HAP-1 (cell line): ENCODE measurements around the gene HAX1.
"Not testable (repeated sequence)": the region's sequence is repeated elsewhere in the genome, so short reads cannot be mapped to it uniquely, and the experiment has no call there.

Experiments used
- DNase-seq, 2 experiments: peaks; one replicate each; pipeline ENCODE4 v3.0.0-alpha.2; 2016 to 2020; ENCODE audit warnings: low spot score in 2 of 2
- H3K27me3 ChIP-seq: fragments of 250-450 bp; sonication (Bioruptor Pico); 2 replicates; pipeline ENCODE4 v1.5.1; 2020; ENCODE audit warnings: low read depth, mild to moderate bottlenecking, moderate library complexity
- H3K36me3 ChIP-seq: fragments of 250-450 bp; sonication (Bioruptor Pico); replicated peaks from 2 replicates; pipeline ENCODE4 v1.5.1; 2020; ENCODE audit warnings: mild to moderate bottlenecking
- H3K4me1 ChIP-seq: fragments of 250-450 bp; sonication (Bioruptor Pico); 2 replicates; pipeline ENCODE4 v1.5.1; 2020; ENCODE audit warnings: mild to moderate bottlenecking
- H3K4me3 ChIP-seq: fragments of 250-450 bp; sonication (Bioruptor Pico); 2 replicates; pipeline ENCODE4 v1.5.1; 2020; ENCODE audit warnings: mild to moderate bottlenecking, moderate library complexity
- H3K9me3 ChIP-seq: fragments of 250-450 bp; sonication (Bioruptor Pico); 2 replicates; pipeline ENCODE4 v1.5.1; 2020; ENCODE audit warnings: mild to moderate bottlenecking, moderate library complexity
- in situ Hi-C: fragments of 300-500 bp; cut with MboI; formaldehyde crosslinking; loops from 3 replicates; pipeline ENCODE4 v1.14.3; 2020; ENCODE audit warnings: low sequenced_read_pairs, inconsistent platforms, mixed read lengths

The HAX1 gene

GRCh38 chr1:154256686-154257085 is 15.7 kb upstream of the HAX1 start:
- H3K36me3 ChIP-seq, result peaks cover 97% of the 10 kb centered on the region
- no peaks in the 10 kb centered on the region for H3K27me3 ChIP-seq
- in situ Hi-C loops, result loop anchor here (25.0 kb wide), 1 partner anchor 594 kb away; the partner anchor contains the start of genes ILF2 and SNAPIN
- DNase-seq, result no peak
- H3K4me3 ChIP-seq, result no peak overlapping the region
- H3K9me3 ChIP-seq, result no peaks in the 10 kb centered on the region
- H3K4me1 ChIP-seq, result no peaks in the 10 kb centered on the region

GRCh38 chr1:154258784-154259183 is 13.6 kb upstream of the HAX1 start:
- Histone ChIP-seq H3K36me3 (peaks cover 99% of the 10 kb centered on the region), H3K4me3 (no peak overlapping the region), H3K27me3 (no peaks in the 10 kb centered on the region), H3K4me1 (no peaks in the 10 kb centered on the region), H3K9me3 (no peaks in the 10 kb centered on the region)
- DNase-seq, result no peak
- in situ Hi-C loops, result loop anchor here (25.0 kb wide), 1 partner anchor 596 kb away; the partner anchor contains the start of genes ILF2 and SNAPIN

DNA sequence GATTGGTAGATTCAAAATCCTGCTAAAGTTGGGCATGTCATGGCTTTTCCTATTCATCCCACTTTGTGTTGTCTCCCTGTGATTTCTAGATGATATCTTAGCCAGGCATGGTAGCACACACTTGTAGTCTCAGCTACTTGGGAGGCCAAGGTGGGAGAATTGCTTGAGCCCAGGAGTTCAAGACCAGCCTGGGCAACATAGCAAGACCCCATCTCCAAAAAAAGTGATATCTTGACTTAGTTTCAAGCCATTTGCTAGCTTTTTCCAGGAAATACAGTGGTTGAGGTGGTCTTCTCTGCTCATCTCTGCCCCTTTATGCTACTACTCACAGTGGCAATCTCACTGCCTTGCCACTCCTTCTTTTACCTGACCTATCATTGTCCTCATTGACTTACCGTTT is 12.3 kb upstream of the HAX1 start:
- DNase-seq, result no peak
- Histone ChIP-seq H3K36me3 (peaks cover 99% of the 10 kb centered on the region), H3K9me3 (no peaks in the 10 kb centered on the region), H3K4me1 (no peaks in the 10 kb centered on the region), H3K4me3 (no peak overlapping the region), H3K27me3 (no peaks in the 10 kb centered on the region)
- in situ Hi-C loops, result loop anchor here (25.0 kb wide), 1 partner anchor 598 kb away; the partner anchor contains the start of genes ILF2 and SNAPIN

DNA sequence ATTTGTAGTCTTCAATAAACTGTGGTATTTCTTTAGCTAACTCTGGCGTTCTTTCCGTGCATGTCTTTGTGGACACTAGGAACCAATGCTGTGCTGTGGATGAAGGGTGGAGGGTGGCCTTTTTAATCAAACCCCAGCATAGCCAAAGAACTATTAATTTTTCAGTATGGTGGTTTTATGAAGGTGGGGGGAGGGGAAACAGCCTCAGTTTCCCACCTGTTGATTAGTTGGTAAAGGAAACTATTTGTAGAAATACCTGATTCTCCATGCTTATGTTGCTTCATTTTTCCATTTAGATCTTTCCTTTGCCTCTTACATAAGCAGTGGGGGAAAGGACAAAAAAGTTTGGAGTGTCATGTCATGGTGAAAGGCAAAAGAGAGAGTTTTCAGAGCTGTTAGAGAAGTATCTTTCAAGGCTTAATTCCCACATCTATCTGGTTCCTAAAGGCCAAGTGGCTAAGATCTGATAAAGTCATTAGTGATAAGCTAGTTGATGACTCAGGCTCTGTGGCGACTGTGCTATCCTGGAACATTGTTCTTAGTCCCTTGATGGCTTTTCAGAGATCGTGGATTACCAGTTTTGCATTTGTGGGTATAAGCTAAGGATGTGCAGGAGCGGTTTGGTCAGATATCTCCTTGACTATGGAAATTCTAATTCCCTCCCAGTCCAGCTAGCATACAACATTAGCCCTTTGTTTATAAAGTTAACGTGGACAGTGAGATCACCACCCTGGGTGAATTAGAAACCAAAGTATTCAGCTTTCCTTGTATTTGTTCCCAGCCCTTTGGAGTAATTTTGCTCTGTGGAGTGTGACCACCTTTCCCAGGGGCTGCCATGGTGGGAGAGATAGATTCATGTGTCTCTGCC is 8.7 kb upstream of the HAX1 start:
- Histone ChIP-seq H3K9me3 (no peaks in the 10 kb centered on the region), H3K27me3 (no peaks in the 10 kb centered on the region), H3K4me1 (no peaks in the 10 kb centered on the region), H3K36me3 (peaks cover 79% of the 10 kb centered on the region), H3K4me3 (no peak overlapping the region)
- in situ Hi-C loops, result loop anchor here (25.0 kb wide), 1 partner anchor 601 kb away; the partner anchor contains the start of genes ILF2 and SNAPIN
- no peak for DNase-seq

GRCh38 chr1:154264454-154264853 is 8.0 kb upstream of the HAX1 start:
- Histone ChIP-seq H3K36me3 (peaks cover 80% of the 10 kb centered on the region), H3K4me3 (no peak overlapping the region), H3K27me3 (no peaks in the 10 kb centered on the region), H3K9me3 (no peaks in the 10 kb centered on the region), H3K4me1 (no peaks in the 10 kb centered on the region)
- in situ Hi-C loops, result loop anchor here (25.0 kb wide), 1 partner anchor 602 kb away; the partner anchor contains the start of genes ILF2 and SNAPIN
- no peak for DNase-seq

DNA sequence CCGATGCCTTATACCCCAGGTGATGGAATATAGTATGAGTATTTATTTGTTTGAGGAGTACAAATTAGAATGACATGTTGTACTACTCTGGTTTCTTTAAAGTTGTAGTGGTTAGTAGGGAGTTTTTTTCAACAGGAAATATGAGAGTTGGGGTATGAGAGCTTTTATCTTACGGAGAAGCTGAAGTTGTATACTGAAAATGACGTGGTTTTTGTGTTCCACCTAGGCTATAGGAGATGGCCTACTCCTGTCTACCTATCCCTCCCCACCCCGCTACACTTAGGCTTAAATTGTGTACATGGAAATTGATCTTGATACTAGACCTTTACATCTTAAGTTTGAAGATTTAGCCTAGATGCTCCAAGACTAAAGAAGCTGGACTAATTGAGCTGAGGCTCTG is 6.8 kb upstream of the HAX1 start:
- H3K4me3 ChIP-seq, result no peak overlapping the region
- no peak for DNase-seq
- H3K9me3 ChIP-seq, result no peaks in the 10 kb centered on the region
- no peaks in the 10 kb centered on the region for H3K27me3 ChIP-seq
- no peaks in the 10 kb centered on the region for H3K4me1 ChIP-seq
- peaks cover 73% of the 10 kb centered on the region for H3K36me3 ChIP-seq
- in situ Hi-C loops, result loop anchor here (25.0 kb wide), 1 partner anchor 603 kb away; the partner anchor contains the start of genes ILF2 and SNAPIN

- peaks cover 5% of the 10 kb centered on the region for H3K4me1 ChIP-seq
- peaks cover 51% of the 10 kb centered on the region for H3K36me3 ChIP-seq
- no peak for DNase-seq
- H3K27me3 ChIP-seq, result no peaks in the 10 kb centered on the region
- no peaks in the 10 kb centered on the region for H3K9me3 ChIP-seq
- H3K4me3 ChIP-seq, result no peak overlapping the region
- in situ Hi-C loops, result loop anchor here (5.0 to 25.0 kb wide), 2 partner anchors 89 to 609 kb away; partner anchors contain the start of genes ILF2 and SNAPIN
Observed at GRCh38 chr1:154270833-154271232, 1.6 kb upstream of the HAX1 start.

DNA sequence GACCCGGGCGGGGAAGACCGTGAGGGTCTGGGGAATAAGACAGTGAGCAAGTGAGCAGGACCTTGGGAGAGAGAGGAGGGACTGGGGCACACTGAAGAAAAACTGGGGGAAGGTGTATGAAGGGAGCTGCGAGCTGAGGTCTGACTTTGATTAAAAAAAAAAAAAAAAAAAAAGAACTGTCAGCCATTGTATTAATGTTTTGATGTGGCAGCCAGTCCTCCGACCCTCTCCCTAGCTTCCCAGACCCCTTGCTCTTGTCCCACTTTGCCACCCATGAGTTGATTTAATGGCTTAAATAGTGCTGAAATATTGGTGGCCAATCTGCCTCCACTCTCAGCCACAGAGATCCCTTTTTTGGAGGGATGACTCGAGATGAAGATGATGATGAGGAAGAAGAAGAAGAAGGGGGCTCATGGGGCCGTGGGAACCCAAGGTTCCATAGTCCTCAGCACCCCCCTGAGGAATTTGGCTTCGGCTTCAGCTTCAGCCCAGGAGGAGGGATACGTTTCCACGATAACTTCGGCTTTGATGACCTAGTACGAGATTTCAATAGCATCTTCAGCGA is 652 bp downstream of the HAX1 start:
- in situ Hi-C loops, result loop anchor here (5.0 to 25.0 kb wide), 2 partner anchors 91 to 611 kb away; partner anchors contain the start of genes ILF2 and SNAPIN

DNA sequence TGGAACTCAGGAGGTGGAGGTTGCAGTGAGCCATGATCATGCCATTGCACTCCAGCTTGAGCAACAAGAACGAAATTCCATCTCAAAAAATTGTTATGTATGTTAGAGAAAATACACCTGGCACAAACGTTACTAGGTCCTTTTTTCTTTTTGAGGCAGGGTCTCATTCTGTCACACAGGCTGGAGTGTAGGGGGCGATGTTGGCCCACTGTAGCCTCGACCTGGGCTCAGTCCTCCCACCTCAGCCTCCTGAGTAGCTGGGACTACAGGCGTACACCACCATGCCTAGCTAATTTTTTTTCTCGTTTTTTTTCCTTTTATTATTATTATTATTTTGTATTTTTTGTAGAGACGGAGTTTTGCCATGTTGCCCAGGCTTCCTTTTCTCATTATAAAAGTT is 4.4 kb downstream of the HAX1 start:
- Histone ChIP-seq H3K9me3 (no peaks in the 10 kb centered on the region), H3K36me3 (peaks cover 29% of the 10 kb centered on the region), H3K4me1 (peaks cover 5% of the 10 kb centered on the region), H3K4me3 (no peak overlapping the region), H3K27me3 (no peaks in the 10 kb centered on the region)
- in situ Hi-C loops, result loop anchor here (5.0 kb wide), 1 partner anchor 56 kb away; no protein-coding TSS in a partner anchor
- DNase-seq, result peak in 1 of 2 experiments; percentile 57

More for the DNA sequence above, 652 bp downstream of the HAX1 start:
- peak overlapping the region; percentile 76 for H3K4me3 ChIP-seq
- no peak for DNase-seq
- peaks cover 45% of the 10 kb centered on the region for H3K36me3 ChIP-seq
- peaks cover 5% of the 10 kb centered on the region for H3K4me1 ChIP-seq
- H3K9me3 ChIP-seq, result no peaks in the 10 kb centered on the region
- H3K27me3 ChIP-seq, result no peaks in the 10 kb centered on the region

DNA sequence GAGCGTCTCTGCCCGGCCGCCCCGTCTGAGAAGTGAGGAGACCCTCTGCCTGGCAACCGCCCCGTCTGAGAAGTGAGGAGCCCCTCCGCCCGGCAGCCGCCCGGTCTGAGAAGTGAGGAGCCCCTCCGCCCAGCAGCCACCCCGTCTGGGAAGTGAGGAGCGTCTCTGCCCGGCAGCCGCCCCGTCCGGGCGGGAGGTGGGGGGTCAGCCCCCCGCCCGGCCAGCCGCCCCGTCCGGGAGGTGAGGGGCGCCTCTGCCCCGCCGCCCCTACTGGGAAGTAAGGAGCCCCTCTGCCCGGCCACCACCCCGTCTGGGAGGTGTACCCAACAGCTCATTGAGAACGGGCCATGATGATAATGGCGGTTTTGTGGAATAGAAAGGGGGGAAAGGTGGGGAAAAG is 15.2 kb downstream of the HAX1 start:
- DNase-seq, H3K36me3 ChIP-seq, H3K27me3 ChIP-seq, H3K4me3 ChIP-seq, in situ Hi-C loops, H3K9me3 ChIP-seq: not testable (repeated sequence)
- peaks cover 26% of the 10 kb centered on the region for H3K4me1 ChIP-seq

- H3K4me3 ChIP-seq, result no peak overlapping the region
- H3K9me3 ChIP-seq, result no peaks in the 10 kb centered on the region
- no peaks in the 10 kb centered on the region for H3K27me3 ChIP-seq
- peaks cover 26% of the 10 kb centered on the region for H3K4me1 ChIP-seq
- in situ Hi-C loops, result no loop called here
- no peaks in the 10 kb centered on the region for H3K36me3 ChIP-seq
- DNase-seq, result no peak
Observed at GRCh38 chr1:154288661-154289060, 16.2 kb downstream of the HAX1 start.

GRCh38 chr1:154290921-154291320 is 18.5 kb downstream of the HAX1 start:
- no peak for DNase-seq
- no peak overlapping the region for H3K4me3 ChIP-seq
- no peaks in the 10 kb centered on the region for H3K27me3 ChIP-seq
- no peaks in the 10 kb centered on the region for H3K36me3 ChIP-seq
- peaks cover 14% of the 10 kb centered on the region for H3K9me3 ChIP-seq
- peaks cover 26% of the 10 kb centered on the region for H3K4me1 ChIP-seq
- in situ Hi-C loops, result no loop called here

DNA sequence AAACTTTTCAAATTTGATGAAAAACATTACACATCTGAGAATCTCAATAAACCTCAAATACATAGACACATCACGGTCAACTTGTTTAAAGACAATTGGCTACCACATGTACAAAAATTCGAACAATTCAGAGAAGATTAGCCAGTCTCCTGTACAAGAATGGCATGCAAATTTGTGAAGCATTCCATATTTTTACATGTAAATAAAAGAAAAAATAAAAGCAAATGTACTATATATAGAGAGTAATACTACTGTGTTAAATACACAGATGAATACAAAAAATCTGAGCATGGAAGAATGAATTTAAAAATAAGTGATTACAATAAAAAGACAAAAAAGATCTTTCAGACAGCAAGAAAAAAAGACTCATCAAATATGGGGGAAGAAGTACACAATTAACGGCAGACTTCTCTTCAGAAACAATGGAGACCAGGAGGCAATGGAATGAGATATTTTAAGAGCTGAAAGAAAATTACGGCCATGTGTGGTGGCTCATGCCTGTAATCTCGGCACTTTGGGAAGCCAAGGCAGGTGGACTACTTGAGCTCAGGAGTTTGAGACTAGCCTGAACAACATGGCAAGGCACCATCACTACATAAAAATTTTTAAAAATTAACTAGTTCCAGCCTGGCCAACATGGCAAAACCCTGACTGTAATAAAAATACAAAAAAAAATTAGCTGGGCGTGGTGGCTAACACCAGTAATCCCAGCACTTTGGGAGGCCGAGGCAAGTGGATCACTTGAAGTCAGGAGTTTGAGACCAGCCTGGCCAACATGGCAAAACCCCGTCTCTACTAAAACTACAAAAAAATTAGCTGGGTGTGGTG is 23.2 kb downstream of the HAX1 start:
- H3K4me3 ChIP-seq, result no peak overlapping the region
- H3K4me1 ChIP-seq, result peaks cover 11% of the 10 kb centered on the region
- in situ Hi-C loops, result no loop called here
- H3K36me3 ChIP-seq, result no peaks in the 10 kb centered on the region
- no peaks in the 10 kb centered on the region for H3K27me3 ChIP-seq
- peaks cover 20% of the 10 kb centered on the region for H3K9me3 ChIP-seq
- no peak for DNase-seq
